Nasal cavity respiratory epithelium epithelial cell of viscerocranial mucosa (primary cell): ENCODE results near the gene XIST. TPM values are rescaled to one million over a fixed set of nuclear protein-coding genes. Genes with fewer than 3 reads are reported as not detected.

Experiments used
- total RNA-seq: library from RNA; depleted of rRNA; stranded (reverse); fragments of >200 nt; gene quantifications from 2 replicates; pipeline ENCODE4 v1.2.3, GENCODE V29; 2014

Gene XIST
- total RNA-seq: under 0.01 and 131 TPM in 2 replicates

GRCh38 chrX:73852467-73852866 is at the start of gene XIST:
Gene XIST (minus strand): TSS chrX:73852714.

